ENCODE measurements around the gene PPP1R26. TPM values are rescaled to one million over a fixed set of nuclear protein-coding genes. Genes with fewer than 3 reads are reported as not detected.

PPP1R26 gene
- total and polyA plus RNA-seq, 2 experiments from 2014 or later, result 10.7 to 49.8 TPM

DNA sequence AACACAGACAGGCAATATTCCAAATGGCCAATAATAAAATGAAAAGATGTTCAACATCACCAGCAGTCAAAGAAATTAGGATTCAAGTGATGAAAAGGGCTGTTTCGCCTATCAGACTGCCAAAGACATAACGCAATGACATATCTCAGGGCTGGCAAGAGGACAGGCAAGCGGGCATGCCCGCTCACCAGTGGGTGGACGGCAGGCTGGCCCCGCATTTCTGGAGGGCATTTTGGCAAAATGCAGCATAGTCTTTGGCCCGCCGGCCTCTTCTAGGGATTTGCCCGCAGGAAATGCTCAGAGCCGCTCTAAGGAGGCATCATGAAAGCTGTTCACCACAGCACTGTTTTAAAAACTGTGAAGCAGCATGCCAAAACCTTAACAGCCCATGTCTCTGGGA, 1.4 kb upstream of the PPP1R26 start (continued):
- TF ChIP-seq, protein P1, sequence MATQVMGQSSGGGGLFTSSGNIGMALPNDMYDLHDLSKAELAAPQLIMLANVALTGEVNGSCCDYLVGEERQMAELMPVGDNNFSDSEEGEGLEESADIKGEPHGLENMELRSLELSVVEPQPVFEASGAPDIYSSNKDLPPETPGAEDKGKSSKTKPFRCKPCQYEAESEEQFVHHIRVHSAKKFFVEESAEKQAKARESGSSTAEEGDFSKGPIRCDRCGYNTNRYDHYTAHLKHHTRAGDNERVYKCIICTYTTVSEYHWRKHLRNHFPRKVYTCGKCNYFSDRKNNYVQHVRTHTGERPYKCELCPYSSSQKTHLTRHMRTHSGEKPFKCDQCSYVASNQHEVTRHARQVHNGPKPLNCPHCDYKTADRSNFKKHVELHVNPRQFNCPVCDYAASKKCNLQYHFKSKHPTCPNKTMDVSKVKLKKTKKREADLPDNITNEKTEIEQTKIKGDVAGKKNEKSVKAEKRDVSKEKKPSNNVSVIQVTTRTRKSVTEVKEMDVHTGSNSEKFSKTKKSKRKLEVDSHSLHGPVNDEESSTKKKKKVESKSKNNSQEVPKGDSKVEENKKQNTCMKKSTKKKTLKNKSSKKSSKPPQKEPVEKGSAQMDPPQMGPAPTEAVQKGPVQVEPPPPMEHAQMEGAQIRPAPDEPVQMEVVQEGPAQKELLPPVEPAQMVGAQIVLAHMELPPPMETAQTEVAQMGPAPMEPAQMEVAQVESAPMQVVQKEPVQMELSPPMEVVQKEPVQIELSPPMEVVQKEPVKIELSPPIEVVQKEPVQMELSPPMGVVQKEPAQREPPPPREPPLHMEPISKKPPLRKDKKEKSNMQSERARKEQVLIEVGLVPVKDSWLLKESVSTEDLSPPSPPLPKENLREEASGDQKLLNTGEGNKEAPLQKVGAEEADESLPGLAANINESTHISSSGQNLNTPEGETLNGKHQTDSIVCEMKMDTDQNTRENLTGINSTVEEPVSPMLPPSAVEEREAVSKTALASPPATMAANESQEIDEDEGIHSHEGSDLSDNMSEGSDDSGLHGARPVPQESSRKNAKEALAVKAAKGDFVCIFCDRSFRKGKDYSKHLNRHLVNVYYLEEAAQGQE (IDR thresholded peaks at IDR 0.05; ENCODE audit: unreplicated experiment), result no peak
- TF ChIP-seq, protein P2, sequence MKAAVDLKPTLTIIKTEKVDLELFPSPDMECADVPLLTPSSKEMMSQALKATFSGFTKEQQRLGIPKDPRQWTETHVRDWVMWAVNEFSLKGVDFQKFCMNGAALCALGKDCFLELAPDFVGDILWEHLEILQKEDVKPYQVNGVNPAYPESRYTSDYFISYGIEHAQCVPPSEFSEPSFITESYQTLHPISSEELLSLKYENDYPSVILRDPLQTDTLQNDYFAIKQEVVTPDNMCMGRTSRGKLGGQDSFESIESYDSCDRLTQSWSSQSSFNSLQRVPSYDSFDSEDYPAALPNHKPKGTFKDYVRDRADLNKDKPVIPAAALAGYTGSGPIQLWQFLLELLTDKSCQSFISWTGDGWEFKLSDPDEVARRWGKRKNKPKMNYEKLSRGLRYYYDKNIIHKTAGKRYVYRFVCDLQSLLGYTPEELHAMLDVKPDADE (IDR thresholded peaks at IDR 0.05), result no peak
- TF ChIP-seq STAT1 (IDR thresholded peaks at IDR 0.05; ENCODE audit: unreplicated experiment), result no peak

DNA sequence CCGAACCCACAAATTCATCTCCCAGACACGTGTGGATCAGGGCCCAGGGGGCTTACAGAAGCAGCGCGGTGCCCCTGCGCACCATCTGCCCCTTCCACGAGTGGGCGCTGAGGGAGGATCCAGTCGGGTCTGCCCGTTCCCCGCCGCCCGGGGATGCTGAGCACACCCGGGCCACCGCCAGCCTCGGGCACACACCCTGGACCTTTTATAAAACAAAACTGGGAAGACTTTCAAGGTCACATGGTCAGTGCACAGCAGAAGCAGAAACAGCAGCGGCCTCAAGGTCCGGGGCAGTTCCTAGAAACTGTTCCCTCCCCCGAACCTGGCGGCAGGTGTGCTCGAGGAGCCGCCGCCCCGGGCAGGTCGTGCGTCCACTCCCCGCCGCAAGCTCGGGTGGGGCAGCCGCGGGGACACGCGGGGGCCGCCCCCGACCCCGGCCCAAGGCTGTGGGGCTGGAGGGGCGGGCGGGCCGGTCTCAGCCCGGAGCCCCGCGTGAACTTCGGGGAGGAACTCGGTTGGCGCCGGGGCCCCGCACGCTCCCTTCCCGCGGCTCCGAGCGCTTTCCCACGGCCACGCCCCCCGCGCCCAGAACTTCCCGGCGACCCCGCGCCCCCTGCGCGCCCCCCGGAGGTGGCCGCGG, 633 bp upstream of the PPP1R26 start:
- Histone ChIP-seq H3K4me2 (peak overlapping the region; percentile 70), H3K27ac (ENCODE audit: low read depth) (no peak overlapping the region), H3F3A (replicated peaks; ENCODE audit: low read depth) (peaks cover 12% of the 10 kb centered on the region; the same call in 1 of the 2 replicates), H3K9me2 (ENCODE audit: insufficient read depth) (no peaks in the 10 kb centered on the region), H3K79me2 (replicated peaks; ENCODE audit: insufficient read depth) (peaks cover 31% of the 10 kb centered on the region), H3K4me3 (peak overlapping the region; percentile 65), H4K20me1 (replicated peaks; ENCODE audit: insufficient read depth) (peaks cover 7% of the 10 kb centered on the region; the same call in 1 of the 2 replicates), H3K36me3 (ENCODE audit: insufficient read depth) (peaks cover 2% of the 10 kb centered on the region; the same call in 1 of the 2 replicates), H2AFZ (no peak overlapping the region), H3K4me1 (ENCODE audit: insufficient read depth) (peaks cover 10% of the 10 kb centered on the region), H3K27me3 (ENCODE audit: insufficient read depth) (no peaks in the 10 kb centered on the region)
- Mint-ChIP-seq H3K27me3 (ENCODE audit: insufficient read depth, low read depth, poor library complexity) (peaks cover 9% of the 10 kb centered on the region), H3K36me3 (ENCODE audit: low read depth) (peaks cover 9% of the 10 kb centered on the region), H3K4me3 (peak overlapping the region; percentile 81), H3K9me3 (no peaks in the 10 kb centered on the region), H3K4me1 (peaks cover 9% of the 10 kb centered on the region), H3K27ac (no peak overlapping the region)
- DNase-seq (ENCODE audit: low spot score), result peak; percentile 65
- peak; percentile 24 for ATAC-seq
- TF ChIP-seq ZNF331 (CRISPR knock-in tag; IDR thresholded peaks at IDR 0.05; ENCODE audit: low read depth) (no peak), CREB1 (CRISPR knock-in tag; IDR thresholded peaks at IDR 0.05; ENCODE audit: low read depth) (no peak), NANOG (IDR thresholded peaks at IDR 0.05; ENCODE audit: borderline replicate concordance) (no peak), POLR2AphosphoS5 (IDR thresholded peaks at IDR 0.05; ENCODE audit: low read depth) (0 out of 2 replicates have a peak, but pooled peaks have one; percentile 7), EZH2phosphoT487 (IDR thresholded peaks at IDR 0.05; ENCODE audit: unreplicated experiment) (no peak), JUNB (IDR thresholded peaks at IDR 0.05; ENCODE audit: unreplicated experiment) (no peak), ZNF114 (CRISPR knock-in tag; IDR thresholded peaks at IDR 0.05) (no peak), STAT1 (IDR thresholded peaks at IDR 0.05; ENCODE audit: unreplicated experiment) (no peak)
- TF ChIP-seq, protein P3, sequence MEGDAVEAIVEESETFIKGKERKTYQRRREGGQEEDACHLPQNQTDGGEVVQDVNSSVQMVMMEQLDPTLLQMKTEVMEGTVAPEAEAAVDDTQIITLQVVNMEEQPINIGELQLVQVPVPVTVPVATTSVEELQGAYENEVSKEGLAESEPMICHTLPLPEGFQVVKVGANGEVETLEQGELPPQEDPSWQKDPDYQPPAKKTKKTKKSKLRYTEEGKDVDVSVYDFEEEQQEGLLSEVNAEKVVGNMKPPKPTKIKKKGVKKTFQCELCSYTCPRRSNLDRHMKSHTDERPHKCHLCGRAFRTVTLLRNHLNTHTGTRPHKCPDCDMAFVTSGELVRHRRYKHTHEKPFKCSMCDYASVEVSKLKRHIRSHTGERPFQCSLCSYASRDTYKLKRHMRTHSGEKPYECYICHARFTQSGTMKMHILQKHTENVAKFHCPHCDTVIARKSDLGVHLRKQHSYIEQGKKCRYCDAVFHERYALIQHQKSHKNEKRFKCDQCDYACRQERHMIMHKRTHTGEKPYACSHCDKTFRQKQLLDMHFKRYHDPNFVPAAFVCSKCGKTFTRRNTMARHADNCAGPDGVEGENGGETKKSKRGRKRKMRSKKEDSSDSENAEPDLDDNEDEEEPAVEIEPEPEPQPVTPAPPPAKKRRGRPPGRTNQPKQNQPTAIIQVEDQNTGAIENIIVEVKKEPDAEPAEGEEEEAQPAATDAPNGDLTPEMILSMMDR (conservative IDR thresholded peaks at IDR 0.05; ENCODE audit: low read depth in 2 of 2), result peak in 1 of 2 experiments; percentile 27; a peak in 2 of 4 replicates
- TF ChIP-seq, protein P1 (IDR thresholded peaks at IDR 0.05; ENCODE audit: unreplicated experiment), result no peak
- TF ChIP-seq, protein P2 (IDR thresholded peaks at IDR 0.05), result no peak

Measured in GM23338 (cell line).